ENCODE results near the gene ZFP14. TPM values are rescaled to one million over a fixed set of nuclear protein-coding genes. Genes with fewer than 3 reads are reported as not detected.

ZFP14 gene
- total RNA-seq, 1 donor from 2014 or later = 14.3 TPM

- Mint-ChIP-seq H3K4me1 (ENCODE audit: low read depth, unreplicated experiment) (peaks cover 10% of the 10 kb centered on the region), H3K9me3 (ENCODE audit: unreplicated experiment) (peaks cover 3% of the 10 kb centered on the region), H3K4me3 (ENCODE audit: unreplicated experiment) (no peak overlapping the region), H3K36me3 (ENCODE audit: unreplicated experiment) (peaks cover 22% of the 10 kb centered on the region), H3K27ac (ENCODE audit: unreplicated experiment) (no peak overlapping the region), H3K27me3 (ENCODE audit: unreplicated experiment) (peaks cover 4% of the 10 kb centered on the region)
- DNase-seq = no peak
- TF ChIP-seq, protein P1, sequence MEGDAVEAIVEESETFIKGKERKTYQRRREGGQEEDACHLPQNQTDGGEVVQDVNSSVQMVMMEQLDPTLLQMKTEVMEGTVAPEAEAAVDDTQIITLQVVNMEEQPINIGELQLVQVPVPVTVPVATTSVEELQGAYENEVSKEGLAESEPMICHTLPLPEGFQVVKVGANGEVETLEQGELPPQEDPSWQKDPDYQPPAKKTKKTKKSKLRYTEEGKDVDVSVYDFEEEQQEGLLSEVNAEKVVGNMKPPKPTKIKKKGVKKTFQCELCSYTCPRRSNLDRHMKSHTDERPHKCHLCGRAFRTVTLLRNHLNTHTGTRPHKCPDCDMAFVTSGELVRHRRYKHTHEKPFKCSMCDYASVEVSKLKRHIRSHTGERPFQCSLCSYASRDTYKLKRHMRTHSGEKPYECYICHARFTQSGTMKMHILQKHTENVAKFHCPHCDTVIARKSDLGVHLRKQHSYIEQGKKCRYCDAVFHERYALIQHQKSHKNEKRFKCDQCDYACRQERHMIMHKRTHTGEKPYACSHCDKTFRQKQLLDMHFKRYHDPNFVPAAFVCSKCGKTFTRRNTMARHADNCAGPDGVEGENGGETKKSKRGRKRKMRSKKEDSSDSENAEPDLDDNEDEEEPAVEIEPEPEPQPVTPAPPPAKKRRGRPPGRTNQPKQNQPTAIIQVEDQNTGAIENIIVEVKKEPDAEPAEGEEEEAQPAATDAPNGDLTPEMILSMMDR (IDR thresholded peaks at IDR 0.05; ENCODE audit: partially characterized antibody, unreplicated experiment) = no peak
These were observed 5.3 kb downstream of the ZFP14 start for GRCh38 chr19:36373638-36374156.

- peaks cover 22% of the 10 kb centered on the region for H3K36me3 Mint-ChIP-seq (ENCODE audit: unreplicated experiment)
- no peaks in the 10 kb centered on the region for H3K9me3 Mint-ChIP-seq (ENCODE audit: unreplicated experiment)
- H3K4me1 Mint-ChIP-seq (ENCODE audit: low read depth, unreplicated experiment) = no peaks in the 10 kb centered on the region
- no peak overlapping the region for H3K27ac Mint-ChIP-seq (ENCODE audit: unreplicated experiment)
- H3K27me3 Mint-ChIP-seq (ENCODE audit: unreplicated experiment) = no peaks in the 10 kb centered on the region
- no peak for DNase-seq
- H3K4me3 Mint-ChIP-seq (ENCODE audit: unreplicated experiment) = no peak overlapping the region
- TF ChIP-seq, protein P1 (IDR thresholded peaks at IDR 0.05; ENCODE audit: partially characterized antibody, unreplicated experiment) = no peak
These were observed 7.1 kb downstream of the ZFP14 start for GRCh38 chr19:36371886-36372285.

DNA sequence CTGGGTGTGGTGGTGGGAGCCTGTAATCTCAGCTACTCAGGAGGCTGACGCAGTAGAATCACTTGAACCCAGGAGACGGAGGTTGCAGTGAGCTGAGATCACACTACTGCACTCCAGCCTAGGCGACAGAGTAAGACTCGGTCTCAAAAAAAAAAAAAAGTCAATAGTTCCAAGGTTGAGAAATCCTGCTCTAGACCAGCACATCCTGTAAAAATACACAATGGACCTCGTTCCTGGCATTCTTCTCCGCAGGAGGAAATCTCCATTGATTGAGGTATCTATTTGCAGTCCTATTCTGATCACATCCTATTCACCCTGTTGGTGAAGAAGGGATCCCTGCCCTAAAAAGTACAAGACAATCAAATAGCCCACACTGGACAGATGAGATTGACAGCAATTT lies 15.2 kb downstream of the ZFP14 start:
- TF ChIP-seq, protein P1 (IDR thresholded peaks at IDR 0.05; ENCODE audit: partially characterized antibody, unreplicated experiment) = no peak
- Mint-ChIP-seq H3K4me1 (ENCODE audit: low read depth, unreplicated experiment) (no peaks in the 10 kb centered on the region), H3K27me3 (ENCODE audit: unreplicated experiment) (no peaks in the 10 kb centered on the region), H3K9me3 (ENCODE audit: unreplicated experiment) (no peaks in the 10 kb centered on the region), H3K4me3 (ENCODE audit: unreplicated experiment) (no peak overlapping the region), H3K36me3 (ENCODE audit: unreplicated experiment) (no peaks in the 10 kb centered on the region), H3K27ac (ENCODE audit: unreplicated experiment) (no peak overlapping the region)
- no peak for DNase-seq

- no peak for DNase-seq
- peaks cover 67% of the 10 kb centered on the region for H3K36me3 Mint-ChIP-seq (ENCODE audit: unreplicated experiment)
- TF ChIP-seq, protein P1 (IDR thresholded peaks at IDR 0.05; ENCODE audit: partially characterized antibody, unreplicated experiment) = no peak
- H3K9me3 Mint-ChIP-seq (ENCODE audit: unreplicated experiment) = peaks cover 7% of the 10 kb centered on the region
- no peaks in the 10 kb centered on the region for H3K4me1 Mint-ChIP-seq (ENCODE audit: low read depth, unreplicated experiment)
- no peaks in the 10 kb centered on the region for H3K27me3 Mint-ChIP-seq (ENCODE audit: unreplicated experiment)
- H3K27ac Mint-ChIP-seq (ENCODE audit: unreplicated experiment) = no peak overlapping the region
- no peak overlapping the region for H3K4me3 Mint-ChIP-seq (ENCODE audit: unreplicated experiment)
These were observed 38.1 kb downstream of the ZFP14 start for GRCh38 chr19:36340786-36341372.
